GM23338 (cell line): ENCODE data around the gene MARCHF5. TPM values are rescaled to one million over a fixed set of nuclear protein-coding genes. Genes with fewer than 3 reads are reported as not detected.

ENCODE experiments used
- ATAC-seq: fragments of 200-7000 bp; cut with Tn5 transposase; 3 replicates; pipeline ENCODE4 v1.9.1; 2020
- DNase-seq: peaks from one replicate; pipeline ENCODE4 v3.0.0-alpha.2; 2015; ENCODE audit warnings: low spot score
- H2AFZ ChIP-seq: fragments of 200-600 bp; sonication (generic); 2 replicates; pipeline ENCODE4 v1.8.0; 2016; ENCODE audit warnings: antibody characterized with exemption, mild to moderate bottlenecking, moderate library complexity
- H3F3A ChIP-seq: fragments of 200-600 bp; sonication (generic); replicated peaks from 2 replicates; pipeline ENCODE4 v1.8.0; 2017; ENCODE audit warnings: antibody characterized with exemption, mixed run types, low read depth
- H3K27ac ChIP-seq: fragments of 200-600 bp; sonication (generic); 2 replicates; pipeline ENCODE4 v1.6.1; 2016; ENCODE audit warnings: low read depth
- H3K27me3 ChIP-seq: fragments of 200-600 bp; sonication (generic); 2 replicates; pipeline ENCODE4 v1.8.0; 2016; ENCODE audit warnings: mild to moderate bottlenecking, mixed run types, moderate library complexity; ENCODE audit not compliant: insufficient read depth
- H3K36me3 ChIP-seq: fragments of 200-600 bp; sonication (generic); 2 replicates; pipeline ENCODE4 v1.8.0; 2016; ENCODE audit warnings: mild to moderate bottlenecking; ENCODE audit not compliant: insufficient read depth
- H3K4me1 ChIP-seq: fragments of 200-600 bp; sonication (generic); 2 replicates; pipeline ENCODE4 v1.8.0; 2016; ENCODE audit warnings: mild to moderate bottlenecking, moderate library complexity; ENCODE audit not compliant: insufficient read depth
- H3K4me2 ChIP-seq: fragments of 200-600 bp; sonication (generic); 2 replicates; pipeline ENCODE4 v1.7.1; 2017; ENCODE audit warnings: mixed run types
- H3K4me3 ChIP-seq: fragments of 200-600 bp; sonication (generic); 2 replicates; pipeline ENCODE4 v1.6.1; 2016; ENCODE audit warnings: mixed run types
- H3K79me2 ChIP-seq: fragments of 200-600 bp; sonication (generic); replicated peaks from 2 replicates; pipeline ENCODE4 v1.8.0; 2017; ENCODE audit warnings: mild to moderate bottlenecking; ENCODE audit not compliant: insufficient read depth
- H3K9me2 ChIP-seq: fragments of 200-600 bp; sonication (generic); 2 replicates; pipeline ENCODE4 v1.8.0; 2017; ENCODE audit not compliant: insufficient read depth
- H4K20me1 ChIP-seq: fragments of 200-600 bp; sonication (generic); replicated peaks from 2 replicates; pipeline ENCODE4 v1.8.0; 2017; ENCODE audit warnings: mild to moderate bottlenecking; ENCODE audit not compliant: insufficient read depth
- H3K27ac Mint-ChIP-seq: 2 replicates; pipeline ENCODE4 v1.8.0; 2020; ENCODE audit warnings: inconsistent platforms, mild to moderate bottlenecking, moderate library complexity, mixed read lengths
- H3K27me3 Mint-ChIP-seq: 3 replicates; pipeline ENCODE4 v1.8.0; 2022; ENCODE audit warnings: low read depth, mild to moderate bottlenecking, moderate library complexity, mixed read lengths, inconsistent platforms; ENCODE audit not compliant: insufficient read depth, poor library complexity
- H3K36me3 Mint-ChIP-seq: 3 replicates; pipeline ENCODE4 v1.8.0; 2021; ENCODE audit warnings: low read depth, mild to moderate bottlenecking, inconsistent platforms, moderate library complexity, mixed read lengths
- H3K4me1 Mint-ChIP-seq: 3 replicates; pipeline ENCODE4 v1.8.0; 2020; ENCODE audit warnings: mild to moderate bottlenecking, inconsistent platforms, mixed read lengths
- H3K4me3 Mint-ChIP-seq: 3 replicates; pipeline ENCODE4 v1.8.0; 2021; ENCODE audit warnings: moderate library complexity, mild to moderate bottlenecking, inconsistent platforms, mixed read lengths
- H3K9me3 Mint-ChIP-seq: 3 replicates; pipeline ENCODE4 v1.8.0; 2020; ENCODE audit warnings: moderate library complexity, mild to moderate bottlenecking, inconsistent platforms, mixed read lengths
- CREB1 ChIP-seq: fragments of 250-450 bp; sonication (Bioruptor Pico); IDR thresholded peaks from 2 replicates; pipeline ENCODE4 v1.5.0; 2020; ENCODE audit warnings: low read depth, mild to moderate bottlenecking, moderate library complexity
- EZH2 ChIP-seq: fragments of 200-600 bp; sonication (generic); IDR thresholded peaks from one replicate; pipeline ENCODE4 v1.8.0; 2017; ENCODE audit warnings: antibody characterized with exemption, mild to moderate bottlenecking, low read depth; ENCODE audit not compliant: unreplicated experiment
- EZH2phosphoT487 ChIP-seq: fragments of 200-600 bp; sonication (generic); IDR thresholded peaks from one replicate; pipeline ENCODE4 v1.8.1; 2018; ENCODE audit warnings: antibody characterized with exemption; ENCODE audit not compliant: unreplicated experiment
- JUNB ChIP-seq: IDR thresholded peaks from one replicate; pipeline ENCODE4 v1.6.1; 2016; ENCODE audit warnings: antibody characterized with exemption; ENCODE audit not compliant: unreplicated experiment
- NANOG ChIP-seq: IDR thresholded peaks from 2 replicates; pipeline ENCODE4 v1.6.1; 2016; ENCODE audit warnings: antibody characterized with exemption, borderline replicate concordance
- POLR2AphosphoS5 ChIP-seq: IDR thresholded peaks from 2 replicates; pipeline ENCODE4 v1.6.1; 2016; ENCODE audit warnings: antibody characterized with exemption, low read depth
- STAT1 ChIP-seq: IDR thresholded peaks from one replicate; pipeline ENCODE4 v1.6.1; 2016; ENCODE audit warnings: antibody characterized with exemption; ENCODE audit not compliant: unreplicated experiment
- ZNF114 ChIP-seq: fragments of 250-450 bp; sonication (Bioruptor Pico); IDR thresholded peaks from 2 replicates; pipeline ENCODE4 v1.5.0; 2020; ENCODE audit warnings: mild to moderate bottlenecking, moderate library complexity
- ZNF331 ChIP-seq: fragments of 250-450 bp; sonication (Bioruptor Pico); IDR thresholded peaks from 2 replicates; pipeline ENCODE4 v1.5.0; 2020; ENCODE audit warnings: low read depth, mild to moderate bottlenecking, moderate library complexity
- polyA plus RNA-seq: library from polyadenylated mRNA; unstranded; fragments of >200 nt; fragmentation: Nextera tagmentation; extraction: Ambion mirVana; gene quantifications from 2 replicates; pipeline ENCODE4 v1.2.1, GENCODE V29; 2016
- total RNA-seq: library from RNA; depleted of rRNA; stranded (reverse); fragments of >200 nt; shearing (Covaris generic); gene quantifications from 2 replicates; pipeline ENCODE4 v1.2.3, GENCODE V29; 2014
- TF ChIP-seq, protein P1 (sequence below): IDR thresholded peaks from 2 replicates; pipeline ENCODE4 v1.6.1; 2016; ENCODE audit warnings: antibody characterized with exemption
- TF ChIP-seq, protein P2 (sequence below): IDR thresholded peaks from one replicate; pipeline ENCODE4 v1.6.1; 2018; ENCODE audit warnings: antibody characterized with exemption; ENCODE audit not compliant: unreplicated experiment
- TF ChIP-seq, protein P3 (sequence below): fragments of 250-450 bp; sonication (Bioruptor Pico); IDR thresholded peaks from 2 replicates; pipeline ENCODE4 v1.5.0; 2020; ENCODE audit warnings: mild to moderate bottlenecking, moderate library complexity
- TF ChIP-seq, protein P4 (sequence below), 2 experiments: fragments of 200-600 bp in 1 of 2; sonication (generic) in 1 of 2; conservative IDR thresholded peaks; 2 replicates each; pipeline versions ENCODE4 v1.5.1 to v1.6.1; 2016 to 2017; ENCODE audit warnings: antibody characterized with exemption in 2 of 2, low read depth in 2 of 2, mild to moderate bottlenecking in 2 of 2, moderate library complexity in 1 of 2

The MARCHF5 gene
- total and polyA plus RNA-seq, 2 experiments from 2014 or later: 12.9 to 14.2 TPM

DNA sequence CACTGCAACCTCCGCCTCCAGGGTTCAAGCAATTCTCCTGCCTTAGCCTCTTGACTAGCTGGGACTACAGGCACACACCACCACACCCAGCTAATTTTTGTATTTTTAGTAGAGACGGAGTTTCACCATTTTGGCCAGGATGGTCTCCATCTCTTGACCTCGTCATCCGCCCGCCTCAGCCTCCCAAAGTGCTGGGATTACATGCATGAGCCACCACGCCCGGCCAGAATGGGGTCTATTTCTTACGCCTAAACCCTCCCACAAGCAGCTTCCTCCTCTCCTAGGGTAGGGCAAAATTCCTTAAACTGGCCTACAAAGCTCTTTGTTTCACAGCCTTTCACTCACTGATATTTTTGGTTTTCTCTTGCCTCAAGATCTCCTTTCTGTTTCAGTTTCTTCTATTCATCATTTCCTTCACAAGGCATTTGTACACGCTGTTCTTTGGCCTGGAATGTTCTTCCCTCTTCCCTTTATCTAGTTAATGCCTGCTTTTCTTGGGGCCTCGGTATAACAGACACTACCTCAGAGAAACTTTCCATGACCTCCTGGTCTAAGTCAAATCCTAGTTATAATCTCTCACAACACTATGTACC, 6.8 kb upstream of the MARCHF5 start:
- Histone ChIP-seq H3K27ac (no peak overlapping the region), H3K36me3 (no peaks in the 10 kb centered on the region), H3K9me2 (no peaks in the 10 kb centered on the region), H3K27me3 (no peaks in the 10 kb centered on the region), H3K4me2 (no peak overlapping the region), H3K79me2 (peaks cover 1% of the 10 kb centered on the region), H2AFZ (no peak overlapping the region), H4K20me1 (no peaks in the 10 kb centered on the region), H3F3A (no peaks in the 10 kb centered on the region), H3K4me3 (no peak overlapping the region), H3K4me1 (no peaks in the 10 kb centered on the region)
- H3K27me3 Mint-ChIP-seq: peaks cover 2% of the 10 kb centered on the region
- H3K27ac Mint-ChIP-seq: no peak overlapping the region
- no peaks in the 10 kb centered on the region for H3K4me1 Mint-ChIP-seq
- TF ChIP-seq, protein P1, sequence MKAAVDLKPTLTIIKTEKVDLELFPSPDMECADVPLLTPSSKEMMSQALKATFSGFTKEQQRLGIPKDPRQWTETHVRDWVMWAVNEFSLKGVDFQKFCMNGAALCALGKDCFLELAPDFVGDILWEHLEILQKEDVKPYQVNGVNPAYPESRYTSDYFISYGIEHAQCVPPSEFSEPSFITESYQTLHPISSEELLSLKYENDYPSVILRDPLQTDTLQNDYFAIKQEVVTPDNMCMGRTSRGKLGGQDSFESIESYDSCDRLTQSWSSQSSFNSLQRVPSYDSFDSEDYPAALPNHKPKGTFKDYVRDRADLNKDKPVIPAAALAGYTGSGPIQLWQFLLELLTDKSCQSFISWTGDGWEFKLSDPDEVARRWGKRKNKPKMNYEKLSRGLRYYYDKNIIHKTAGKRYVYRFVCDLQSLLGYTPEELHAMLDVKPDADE: no peak
- TF ChIP-seq, protein P2, sequence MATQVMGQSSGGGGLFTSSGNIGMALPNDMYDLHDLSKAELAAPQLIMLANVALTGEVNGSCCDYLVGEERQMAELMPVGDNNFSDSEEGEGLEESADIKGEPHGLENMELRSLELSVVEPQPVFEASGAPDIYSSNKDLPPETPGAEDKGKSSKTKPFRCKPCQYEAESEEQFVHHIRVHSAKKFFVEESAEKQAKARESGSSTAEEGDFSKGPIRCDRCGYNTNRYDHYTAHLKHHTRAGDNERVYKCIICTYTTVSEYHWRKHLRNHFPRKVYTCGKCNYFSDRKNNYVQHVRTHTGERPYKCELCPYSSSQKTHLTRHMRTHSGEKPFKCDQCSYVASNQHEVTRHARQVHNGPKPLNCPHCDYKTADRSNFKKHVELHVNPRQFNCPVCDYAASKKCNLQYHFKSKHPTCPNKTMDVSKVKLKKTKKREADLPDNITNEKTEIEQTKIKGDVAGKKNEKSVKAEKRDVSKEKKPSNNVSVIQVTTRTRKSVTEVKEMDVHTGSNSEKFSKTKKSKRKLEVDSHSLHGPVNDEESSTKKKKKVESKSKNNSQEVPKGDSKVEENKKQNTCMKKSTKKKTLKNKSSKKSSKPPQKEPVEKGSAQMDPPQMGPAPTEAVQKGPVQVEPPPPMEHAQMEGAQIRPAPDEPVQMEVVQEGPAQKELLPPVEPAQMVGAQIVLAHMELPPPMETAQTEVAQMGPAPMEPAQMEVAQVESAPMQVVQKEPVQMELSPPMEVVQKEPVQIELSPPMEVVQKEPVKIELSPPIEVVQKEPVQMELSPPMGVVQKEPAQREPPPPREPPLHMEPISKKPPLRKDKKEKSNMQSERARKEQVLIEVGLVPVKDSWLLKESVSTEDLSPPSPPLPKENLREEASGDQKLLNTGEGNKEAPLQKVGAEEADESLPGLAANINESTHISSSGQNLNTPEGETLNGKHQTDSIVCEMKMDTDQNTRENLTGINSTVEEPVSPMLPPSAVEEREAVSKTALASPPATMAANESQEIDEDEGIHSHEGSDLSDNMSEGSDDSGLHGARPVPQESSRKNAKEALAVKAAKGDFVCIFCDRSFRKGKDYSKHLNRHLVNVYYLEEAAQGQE: no peak
- TF ChIP-seq EZH2phosphoT487 (no peak), ZNF114 (CRISPR knock-in tag) (no peak), EZH2 (no peak), NANOG (no peak), POLR2AphosphoS5 (no peak), ZNF331 (no peak), STAT1 (no peak), JUNB (no peak), CREB1 (CRISPR knock-in tag) (no peak)
- TF ChIP-seq, protein P3, sequence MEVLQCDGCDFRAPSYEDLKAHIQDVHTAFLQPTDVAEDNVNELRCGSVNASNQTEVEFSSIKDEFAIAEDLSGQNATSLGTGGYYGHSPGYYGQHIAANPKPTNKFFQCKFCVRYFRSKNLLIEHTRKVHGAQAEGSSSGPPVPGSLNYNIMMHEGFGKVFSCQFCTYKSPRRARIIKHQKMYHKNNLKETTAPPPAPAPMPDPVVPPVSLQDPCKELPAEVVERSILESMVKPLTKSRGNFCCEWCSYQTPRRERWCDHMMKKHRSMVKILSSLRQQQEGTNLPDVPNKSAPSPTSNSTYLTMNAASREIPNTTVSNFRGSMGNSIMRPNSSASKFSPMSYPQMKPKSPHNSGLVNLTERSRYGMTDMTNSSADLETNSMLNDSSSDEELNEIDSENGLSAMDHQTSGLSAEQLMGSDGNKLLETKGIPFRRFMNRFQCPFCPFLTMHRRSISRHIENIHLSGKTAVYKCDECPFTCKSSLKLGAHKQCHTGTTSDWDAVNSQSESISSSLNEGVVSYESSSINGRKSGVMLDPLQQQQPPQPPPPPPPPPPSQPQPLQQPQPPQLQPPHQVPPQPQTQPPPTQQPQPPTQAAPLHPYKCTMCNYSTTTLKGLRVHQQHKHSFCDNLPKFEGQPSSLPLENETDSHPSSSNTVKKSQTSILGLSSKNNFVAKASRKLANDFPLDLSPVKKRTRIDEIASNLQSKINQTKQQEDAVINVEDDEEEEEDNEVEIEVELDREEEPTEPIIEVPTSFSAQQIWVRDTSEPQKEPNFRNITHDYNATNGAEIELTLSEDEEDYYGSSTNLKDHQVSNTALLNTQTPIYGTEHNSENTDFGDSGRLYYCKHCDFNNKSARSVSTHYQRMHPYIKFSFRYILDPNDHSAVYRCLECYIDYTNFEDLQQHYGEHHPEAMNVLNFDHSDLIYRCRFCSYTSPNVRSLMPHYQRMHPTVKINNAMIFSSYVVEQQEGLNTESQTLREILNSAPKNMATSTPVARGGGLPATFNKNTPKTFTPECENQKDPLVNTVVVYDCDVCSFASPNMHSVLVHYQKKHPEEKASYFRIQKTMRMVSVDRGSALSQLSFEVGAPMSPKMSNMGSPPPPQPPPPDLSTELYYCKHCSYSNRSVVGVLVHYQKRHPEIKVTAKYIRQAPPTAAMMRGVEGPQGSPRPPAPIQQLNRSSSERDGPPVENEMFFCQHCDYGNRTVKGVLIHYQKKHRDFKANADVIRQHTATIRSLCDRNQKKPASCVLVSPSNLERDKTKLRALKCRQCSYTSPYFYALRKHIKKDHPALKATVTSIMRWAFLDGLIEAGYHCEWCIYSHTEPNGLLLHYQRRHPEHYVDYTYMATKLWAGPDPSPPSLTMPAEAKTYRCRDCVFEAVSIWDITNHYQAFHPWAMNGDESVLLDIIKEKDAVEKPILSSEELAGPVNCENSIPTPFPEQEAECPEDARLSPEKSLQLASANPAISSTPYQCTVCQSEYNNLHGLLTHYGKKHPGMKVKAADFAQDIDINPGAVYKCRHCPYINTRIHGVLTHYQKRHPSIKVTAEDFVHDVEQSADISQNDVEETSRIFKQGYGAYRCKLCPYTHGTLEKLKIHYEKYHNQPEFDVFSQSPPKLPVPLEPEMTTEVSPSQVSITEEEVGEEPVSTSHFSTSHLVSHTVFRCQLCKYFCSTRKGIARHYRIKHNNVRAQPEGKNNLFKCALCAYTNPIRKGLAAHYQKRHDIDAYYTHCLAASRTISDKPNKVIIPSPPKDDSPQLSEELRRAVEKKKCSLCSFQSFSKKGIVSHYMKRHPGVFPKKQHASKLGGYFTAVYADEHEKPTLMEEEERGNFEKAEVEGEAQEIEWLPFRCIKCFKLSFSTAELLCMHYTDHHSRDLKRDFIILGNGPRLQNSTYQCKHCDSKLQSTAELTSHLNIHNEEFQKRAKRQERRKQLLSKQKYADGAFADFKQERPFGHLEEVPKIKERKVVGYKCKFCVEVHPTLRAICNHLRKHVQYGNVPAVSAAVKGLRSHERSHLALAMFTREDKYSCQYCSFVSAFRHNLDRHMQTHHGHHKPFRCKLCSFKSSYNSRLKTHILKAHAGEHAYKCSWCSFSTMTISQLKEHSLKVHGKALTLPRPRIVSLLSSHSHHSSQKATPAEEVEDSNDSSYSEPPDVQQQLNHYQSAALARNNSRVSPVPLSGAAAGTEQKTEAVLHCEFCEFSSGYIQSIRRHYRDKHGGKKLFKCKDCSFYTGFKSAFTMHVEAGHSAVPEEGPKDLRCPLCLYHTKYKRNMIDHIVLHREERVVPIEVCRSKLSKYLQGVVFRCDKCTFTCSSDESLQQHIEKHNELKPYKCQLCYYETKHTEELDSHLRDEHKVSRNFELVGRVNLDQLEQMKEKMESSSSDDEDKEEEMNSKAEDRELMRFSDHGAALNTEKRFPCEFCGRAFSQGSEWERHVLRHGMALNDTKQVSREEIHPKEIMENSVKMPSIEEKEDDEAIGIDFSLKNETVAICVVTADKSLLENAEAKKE: no peak
- TF ChIP-seq, protein P4, sequence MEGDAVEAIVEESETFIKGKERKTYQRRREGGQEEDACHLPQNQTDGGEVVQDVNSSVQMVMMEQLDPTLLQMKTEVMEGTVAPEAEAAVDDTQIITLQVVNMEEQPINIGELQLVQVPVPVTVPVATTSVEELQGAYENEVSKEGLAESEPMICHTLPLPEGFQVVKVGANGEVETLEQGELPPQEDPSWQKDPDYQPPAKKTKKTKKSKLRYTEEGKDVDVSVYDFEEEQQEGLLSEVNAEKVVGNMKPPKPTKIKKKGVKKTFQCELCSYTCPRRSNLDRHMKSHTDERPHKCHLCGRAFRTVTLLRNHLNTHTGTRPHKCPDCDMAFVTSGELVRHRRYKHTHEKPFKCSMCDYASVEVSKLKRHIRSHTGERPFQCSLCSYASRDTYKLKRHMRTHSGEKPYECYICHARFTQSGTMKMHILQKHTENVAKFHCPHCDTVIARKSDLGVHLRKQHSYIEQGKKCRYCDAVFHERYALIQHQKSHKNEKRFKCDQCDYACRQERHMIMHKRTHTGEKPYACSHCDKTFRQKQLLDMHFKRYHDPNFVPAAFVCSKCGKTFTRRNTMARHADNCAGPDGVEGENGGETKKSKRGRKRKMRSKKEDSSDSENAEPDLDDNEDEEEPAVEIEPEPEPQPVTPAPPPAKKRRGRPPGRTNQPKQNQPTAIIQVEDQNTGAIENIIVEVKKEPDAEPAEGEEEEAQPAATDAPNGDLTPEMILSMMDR (conservative IDR thresholded peaks at IDR 0.05; ENCODE audit: low read depth in 2 of 2): no peak
- DNase-seq: no peak
- ATAC-seq: no peak
- no peak overlapping the region for H3K4me3 Mint-ChIP-seq
- H3K9me3 Mint-ChIP-seq: no peaks in the 10 kb centered on the region
- no peaks in the 10 kb centered on the region for H3K36me3 Mint-ChIP-seq
